ENCODE data around the gene SLC22A3.
"Not testable (repeated sequence)": the region's sequence is repeated elsewhere in the genome, so short reads cannot be mapped to it uniquely, and the experiment has no call there.

Gene SLC22A3

DNA sequence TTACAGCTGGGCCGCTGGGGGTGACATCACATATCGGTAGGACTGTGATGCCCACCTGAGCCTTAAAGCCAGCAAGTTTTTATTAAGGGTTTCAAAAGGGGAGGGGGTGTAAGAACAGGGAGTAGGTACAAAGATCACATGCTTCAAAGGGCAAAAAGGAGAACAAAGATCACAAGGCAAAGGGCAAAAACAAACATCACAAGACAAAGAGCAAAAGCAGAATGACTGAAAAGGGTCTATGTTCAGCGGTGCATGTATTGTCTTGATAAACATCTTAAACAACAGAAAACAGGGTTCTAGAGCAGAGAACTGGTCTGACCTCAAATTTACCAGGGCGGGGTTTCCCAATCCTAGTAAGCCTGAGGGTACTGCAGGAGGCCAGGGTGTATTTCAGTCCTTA is 101.6 kb downstream of the SLC22A3 start:
- not testable (repeated sequence) for DNase-seq

DNA sequence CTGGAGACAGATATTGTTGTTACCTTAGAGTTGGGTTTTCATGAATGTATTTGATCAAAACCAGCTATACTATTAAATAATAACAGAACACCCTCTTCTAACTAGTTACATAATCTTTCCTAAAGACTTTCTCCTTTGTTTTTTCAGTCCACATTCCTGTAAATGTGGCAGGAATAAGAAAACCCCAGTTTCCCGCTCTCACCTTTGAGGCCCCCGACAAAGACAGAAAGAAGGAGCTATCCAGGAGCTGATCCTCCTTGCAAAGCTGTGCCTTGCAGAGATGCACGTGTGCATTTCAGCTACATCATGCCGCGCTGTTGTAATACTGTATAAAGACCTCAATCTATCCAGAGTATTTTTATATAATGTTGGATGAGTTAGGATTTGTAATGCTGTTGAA is 102.7 kb downstream of the SLC22A3 start:
- no peak for DNase-seq

DNA sequence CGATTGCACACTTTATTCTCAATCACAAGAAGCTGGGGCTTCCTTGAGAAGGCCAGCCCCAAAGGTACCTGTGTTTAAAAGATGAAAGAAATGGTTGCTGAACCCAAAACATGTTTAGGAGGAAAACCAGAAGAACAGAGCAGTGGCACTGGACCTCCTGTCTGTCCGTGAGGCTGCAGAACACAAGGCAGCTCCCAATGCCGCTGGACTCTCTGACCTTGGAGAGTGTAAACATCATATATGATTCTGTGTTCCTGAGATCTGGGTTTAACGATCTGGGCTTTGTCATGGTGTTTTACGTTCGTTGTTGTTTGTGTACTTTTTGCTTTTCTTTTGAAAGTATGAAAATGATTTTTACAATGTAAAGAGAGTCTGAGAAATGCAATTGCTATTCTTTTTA is 106.1 kb downstream of the SLC22A3 start:
- no peak for DNase-seq

DNA sequence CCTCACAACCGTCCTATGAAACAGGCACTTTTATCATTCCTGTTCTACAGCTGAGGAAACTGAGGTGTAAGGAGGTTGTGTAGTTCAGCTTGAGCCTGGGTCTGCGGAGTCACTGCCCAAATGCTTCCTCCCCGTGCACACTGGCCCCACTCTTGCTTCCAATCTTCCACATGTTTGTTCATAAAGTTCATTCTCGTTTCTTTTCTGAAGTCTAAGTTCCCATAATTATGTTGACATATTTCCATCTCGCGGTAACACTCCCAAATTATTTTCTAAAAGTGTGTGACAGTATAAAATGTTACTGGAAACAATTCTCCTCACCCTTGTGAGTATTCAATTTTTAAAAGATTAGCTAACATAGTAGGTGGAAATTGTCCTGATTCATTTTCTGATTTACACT is 106.9 kb downstream of the SLC22A3 start:
- no peak for DNase-seq

DNA sequence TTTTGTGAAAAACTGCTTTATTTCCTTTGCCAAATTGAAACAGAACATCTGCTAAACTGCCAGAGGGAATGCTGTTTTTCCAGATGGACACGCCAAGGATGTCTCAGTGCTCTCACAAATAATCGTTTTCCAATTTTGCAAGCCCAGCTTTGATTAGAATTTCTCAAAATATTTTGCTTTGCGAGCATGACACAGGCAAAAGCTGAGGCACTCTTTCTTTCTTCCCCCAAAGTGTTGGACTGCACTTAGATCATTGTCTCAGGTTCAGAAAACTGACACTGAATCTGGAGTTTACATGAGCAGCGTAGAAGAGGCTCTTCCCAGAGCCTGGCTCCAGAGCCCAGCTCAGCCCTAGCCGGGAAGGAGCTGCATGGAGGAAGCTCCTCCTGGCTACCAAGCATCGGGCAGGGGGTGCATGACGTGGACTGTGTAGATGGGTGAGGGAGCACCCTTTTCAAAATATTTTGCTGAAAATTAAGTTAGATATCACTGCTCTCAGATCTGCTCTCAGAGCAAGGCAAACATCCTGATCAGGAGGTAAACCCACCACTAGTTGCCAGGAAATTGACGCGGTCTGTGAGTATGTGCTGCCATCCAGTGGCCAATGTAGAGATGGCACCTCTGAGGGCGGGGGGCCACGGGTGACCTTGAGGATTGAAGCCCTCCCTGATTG is 107.5 kb downstream of the SLC22A3 start:
- peak; percentile 85 for DNase-seq

DNA sequence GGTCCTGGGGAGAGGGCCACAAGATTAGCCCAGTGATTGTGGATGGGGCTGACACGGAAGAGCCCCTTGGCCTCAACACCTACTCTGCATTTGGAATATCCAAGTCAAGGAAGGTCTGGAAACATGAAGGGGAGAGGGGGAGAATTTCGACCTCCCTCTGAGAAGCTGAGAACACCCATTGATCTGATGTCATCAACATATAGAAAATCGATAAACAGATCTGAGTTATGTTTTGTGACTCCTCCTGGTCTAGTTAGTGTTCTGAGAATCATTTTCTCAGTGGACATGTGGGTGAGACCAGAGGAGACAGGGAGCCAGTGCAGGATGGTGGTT is 108.0 kb downstream of the SLC22A3 start:
- DNase-seq, result no peak

DNA sequence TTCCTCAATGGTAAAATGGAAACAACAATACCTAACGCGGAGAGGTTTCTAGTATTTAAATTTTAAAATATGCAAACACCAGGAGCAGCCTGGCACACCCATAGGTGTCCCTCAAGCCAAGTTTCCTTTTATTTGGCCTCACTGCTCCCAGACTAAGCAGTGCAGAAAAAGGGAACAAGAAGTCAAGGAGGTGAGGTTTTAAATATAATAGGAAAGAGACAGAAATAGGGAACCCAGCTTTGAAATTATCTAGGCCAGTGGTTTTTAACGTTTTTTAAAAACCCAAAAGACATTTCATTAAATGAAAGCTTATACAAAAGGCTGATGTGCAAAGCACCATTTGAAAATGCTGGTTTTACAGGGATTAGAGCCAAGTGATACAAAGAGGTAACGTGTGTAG is 109.6 kb downstream of the SLC22A3 start:
- no peak for DNase-seq

DNA sequence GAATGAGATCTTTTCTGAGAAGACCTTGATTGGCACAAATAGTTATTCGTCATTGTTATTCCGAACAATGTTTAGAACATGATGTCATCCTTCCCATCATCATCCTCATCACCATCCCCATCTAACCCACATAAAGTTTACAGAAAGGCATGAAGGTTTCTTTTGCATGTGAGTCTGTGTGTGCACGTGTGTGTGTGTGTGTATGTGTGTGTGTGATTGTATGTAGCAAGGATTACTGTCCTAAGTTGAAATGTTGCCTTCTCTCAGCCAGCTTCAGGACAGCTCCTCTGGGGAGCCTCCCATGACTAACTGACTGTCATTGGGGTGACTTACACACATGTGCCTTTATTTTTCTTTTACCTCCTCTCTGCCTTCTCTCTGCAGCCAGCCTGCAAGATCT is 113.5 kb downstream of the SLC22A3 start:
- no peak for DNase-seq

DNA sequence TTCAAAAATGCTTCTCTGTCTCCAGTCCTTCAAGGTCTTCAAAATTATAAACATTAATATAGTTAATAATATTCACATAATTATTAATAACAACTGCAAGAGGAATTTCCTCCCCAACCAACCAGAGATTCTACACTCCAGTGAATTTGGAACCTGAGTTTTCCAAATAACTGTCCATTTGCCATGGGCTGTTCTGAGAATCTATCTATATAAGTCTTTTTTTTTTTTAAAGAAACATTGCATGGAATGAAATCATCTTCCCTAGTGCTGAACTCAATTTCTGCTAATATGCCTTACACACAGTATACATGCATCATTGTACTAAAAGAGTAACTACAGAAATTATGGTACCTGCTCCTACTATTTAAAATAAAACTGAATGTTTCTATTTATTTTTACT is 113.9 kb downstream of the SLC22A3 start:
- no peak for DNase-seq

DNA sequence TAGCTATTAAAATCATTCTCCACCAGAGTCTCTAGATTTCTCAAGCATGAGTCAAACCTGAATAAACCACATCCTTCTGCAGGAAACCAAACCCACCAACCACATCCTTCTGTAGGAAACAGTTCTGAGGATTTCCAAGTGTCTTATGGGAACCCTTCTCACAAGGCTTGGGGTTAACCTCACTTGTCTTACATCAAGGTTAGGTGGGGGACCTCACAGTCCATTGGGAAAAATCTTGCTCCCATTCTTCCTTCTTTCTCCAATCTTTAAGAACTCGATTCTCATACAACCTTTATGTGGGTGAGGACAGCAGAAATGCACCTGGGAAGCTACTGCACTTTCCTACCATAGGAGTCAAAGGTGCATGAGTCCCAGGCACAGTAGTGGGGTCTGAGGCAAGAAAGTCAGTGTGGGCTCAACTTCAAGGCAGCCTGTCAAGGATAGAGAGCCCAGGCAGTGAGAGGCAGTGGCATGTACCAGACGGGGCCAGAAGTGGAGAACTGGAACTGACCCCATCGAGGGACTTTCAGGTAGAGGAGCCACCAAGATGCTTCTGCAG is 114.5 kb downstream of the SLC22A3 start:
- DNase-seq, result no peak

DNA sequence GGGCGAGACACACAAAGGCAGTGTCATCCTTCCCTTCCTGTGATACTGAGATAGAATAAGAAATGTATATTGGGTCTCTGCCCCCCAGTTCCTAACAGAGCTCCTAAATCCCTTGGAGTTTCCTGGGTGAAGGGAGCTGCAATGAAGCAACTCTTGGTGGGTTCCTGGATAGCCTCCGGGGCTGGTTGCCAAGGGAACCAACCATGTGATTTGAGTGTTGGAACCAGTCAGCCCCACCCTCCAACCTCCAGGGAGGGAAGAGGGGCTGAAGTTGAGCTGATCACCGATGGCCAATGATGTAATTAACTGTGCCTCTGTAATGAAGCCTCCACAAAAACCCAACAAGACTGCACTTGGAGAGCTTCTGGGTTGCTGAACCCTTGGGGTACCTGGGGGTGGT is 116.6 kb downstream of the SLC22A3 start:
- no peak for DNase-seq

DNA sequence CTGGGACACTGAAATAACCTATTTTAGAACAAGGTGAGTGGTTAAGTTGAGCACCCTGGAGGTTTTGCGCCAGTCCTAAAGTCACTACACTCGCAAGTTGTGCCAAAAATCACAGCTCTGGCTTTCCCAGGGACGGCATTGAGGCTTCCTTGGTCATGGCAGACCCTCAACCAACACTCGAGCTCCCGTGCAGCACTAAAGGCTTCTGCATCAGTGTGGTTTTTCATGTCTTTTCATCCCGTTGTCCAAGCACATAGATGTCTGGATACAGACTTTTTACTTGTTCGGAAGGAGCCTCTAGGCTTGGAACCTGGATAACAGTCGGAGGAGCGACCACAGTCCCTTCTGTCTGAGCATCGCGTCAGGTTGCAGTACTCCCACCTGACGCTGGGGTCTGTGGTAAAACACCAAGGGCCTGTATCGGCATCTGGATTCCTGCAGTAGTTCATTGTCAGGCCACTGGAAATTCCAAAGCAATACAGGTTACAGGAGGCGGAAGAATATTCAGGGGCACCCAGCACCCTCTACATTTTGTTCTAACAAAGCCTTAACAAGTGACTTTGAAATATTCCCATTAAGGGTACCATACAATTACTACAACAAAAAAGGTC is 119.2 kb downstream of the SLC22A3 start:
- DNase-seq, result not testable (repeated sequence)

DNA sequence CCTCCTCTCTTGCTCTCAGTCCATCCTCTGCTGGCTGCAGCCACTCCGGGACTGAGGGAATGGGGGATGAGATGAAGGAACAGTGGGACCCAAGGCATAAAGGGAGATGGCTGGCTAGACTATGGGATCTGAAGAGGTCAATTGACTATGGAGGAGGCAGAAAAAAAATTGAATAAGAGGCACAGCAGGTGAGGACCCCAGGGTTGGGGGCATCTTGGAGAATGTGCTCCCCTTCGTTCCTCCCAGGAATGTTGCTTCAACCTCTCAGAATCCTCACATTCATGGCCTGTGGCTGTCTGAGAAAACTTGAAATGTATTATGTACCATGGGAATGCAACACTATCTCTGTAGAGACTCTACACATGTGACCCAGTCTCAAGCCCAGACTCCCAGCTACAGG is 121.0 kb downstream of the SLC22A3 start:
- DNase-seq, result no peak

DNA sequence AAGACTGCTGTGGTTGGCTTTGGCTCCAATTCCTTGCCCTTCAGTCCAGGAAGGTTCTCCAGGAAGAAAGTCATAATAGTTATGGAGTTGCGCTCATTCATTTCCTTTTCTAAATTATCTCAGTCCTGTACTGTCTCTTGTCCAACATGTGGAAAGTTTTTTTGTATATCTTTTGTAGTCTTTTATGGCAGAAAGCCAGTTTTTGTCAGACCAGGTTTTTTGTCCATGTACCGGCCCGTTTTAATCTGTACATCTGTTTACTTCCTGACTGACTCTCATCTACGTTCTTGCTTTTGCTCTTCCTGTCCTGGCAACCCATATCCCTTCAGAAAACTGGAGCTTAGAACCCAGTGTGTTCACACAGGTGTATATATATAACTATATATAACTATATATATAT is 127.9 kb downstream of the SLC22A3 start:
- DNase-seq, result not testable (repeated sequence)

DNA sequence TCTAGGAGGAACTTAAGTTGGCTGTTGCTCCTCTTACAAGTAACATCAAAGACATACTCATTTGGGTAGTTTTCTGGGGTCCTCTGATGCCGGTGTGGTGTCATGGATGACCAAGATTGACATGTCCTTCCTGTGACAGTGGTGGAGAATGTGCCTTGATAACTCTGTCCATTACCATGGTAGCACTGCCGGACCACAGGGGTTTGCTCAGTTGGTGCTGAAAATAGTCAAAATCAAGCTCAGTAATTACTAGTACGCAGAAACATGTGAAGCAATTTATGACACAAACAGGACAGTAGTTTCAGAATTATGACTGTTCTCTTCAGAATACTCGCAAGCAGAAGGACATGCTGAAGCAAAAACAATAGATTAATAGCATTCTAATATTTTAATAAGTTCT is 128.9 kb downstream of the SLC22A3 start:
- not testable (repeated sequence) for DNase-seq

DNA sequence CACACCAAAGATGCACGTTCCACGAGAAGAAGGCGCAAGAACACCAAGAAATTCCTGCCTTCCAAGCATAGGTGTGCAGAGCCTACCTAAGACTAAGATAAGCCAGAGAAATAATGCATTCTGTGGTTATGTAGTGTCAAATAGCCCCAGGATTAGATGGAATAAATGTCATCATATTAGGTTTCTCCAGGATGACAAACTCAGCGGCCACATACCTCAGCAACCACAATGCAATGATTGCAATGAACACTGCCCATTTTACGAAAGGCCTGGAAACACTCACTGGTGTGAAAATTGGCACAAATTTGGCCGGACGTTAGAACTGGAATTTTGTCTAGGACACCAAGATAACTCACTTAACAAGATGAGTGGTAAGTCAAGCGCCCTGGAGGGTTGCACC is 129.7 kb downstream of the SLC22A3 start:
- DNase-seq, result no peak

DNA sequence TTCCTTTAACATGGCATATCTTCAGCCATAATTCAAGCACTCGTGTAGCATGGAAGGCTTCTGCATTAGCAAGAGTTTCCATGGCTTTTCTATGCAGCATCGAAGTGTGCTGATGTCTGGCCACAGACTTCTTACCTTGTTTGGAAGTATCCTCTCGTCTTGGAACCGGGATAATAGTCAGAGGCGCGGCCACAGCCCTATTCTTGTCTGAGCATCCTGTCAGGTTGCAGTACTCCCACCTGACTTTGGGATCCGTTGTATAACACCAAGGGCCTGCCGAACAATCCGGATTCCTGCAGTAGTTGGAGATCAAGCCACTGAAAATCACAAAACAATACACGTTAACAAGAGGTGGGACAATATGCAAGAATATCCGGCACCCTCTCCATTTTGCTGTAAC is 138.9 kb downstream of the SLC22A3 start:
- DNase-seq, result no peak

DNA sequence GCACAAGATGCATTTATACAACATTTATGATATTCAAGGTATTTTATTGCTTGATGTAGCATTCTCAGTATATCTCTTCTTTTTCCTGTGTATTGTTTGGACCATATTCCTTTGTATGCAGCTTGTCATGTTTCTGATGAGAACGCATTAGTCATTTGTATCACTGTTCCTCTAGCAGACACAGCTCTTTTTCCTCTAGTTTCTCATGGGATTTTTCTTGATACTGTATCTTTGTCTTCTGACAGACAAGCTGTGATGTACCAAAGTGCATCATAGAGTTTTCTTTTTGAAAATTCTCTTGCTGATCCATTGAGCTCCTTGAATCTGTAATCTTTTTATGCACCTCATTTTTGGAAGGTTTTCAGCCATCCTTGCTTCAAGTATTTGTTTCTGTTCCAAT is 140.9 kb downstream of the SLC22A3 start:
- DNase-seq, result no peak

DNA sequence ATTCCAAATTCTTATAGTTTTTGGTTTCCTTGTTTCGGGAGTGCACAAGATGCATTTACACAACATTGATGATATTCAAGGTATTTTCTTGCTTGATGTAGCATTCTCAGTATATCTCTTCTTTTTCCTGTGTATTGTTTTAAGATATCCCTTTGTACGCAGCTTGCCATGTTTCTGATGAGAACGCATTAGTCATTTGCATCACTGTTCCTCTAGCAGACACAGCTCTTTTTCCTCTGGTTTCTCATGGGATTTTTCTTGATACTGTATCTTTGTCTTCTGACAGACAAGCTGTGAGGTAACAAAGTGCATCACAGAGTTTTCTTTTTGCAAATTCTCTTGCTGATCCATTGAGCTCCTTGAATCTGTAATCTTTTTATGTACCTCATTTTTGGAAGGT is 146.4 kb downstream of the SLC22A3 start:
- no peak for DNase-seq

DNA sequence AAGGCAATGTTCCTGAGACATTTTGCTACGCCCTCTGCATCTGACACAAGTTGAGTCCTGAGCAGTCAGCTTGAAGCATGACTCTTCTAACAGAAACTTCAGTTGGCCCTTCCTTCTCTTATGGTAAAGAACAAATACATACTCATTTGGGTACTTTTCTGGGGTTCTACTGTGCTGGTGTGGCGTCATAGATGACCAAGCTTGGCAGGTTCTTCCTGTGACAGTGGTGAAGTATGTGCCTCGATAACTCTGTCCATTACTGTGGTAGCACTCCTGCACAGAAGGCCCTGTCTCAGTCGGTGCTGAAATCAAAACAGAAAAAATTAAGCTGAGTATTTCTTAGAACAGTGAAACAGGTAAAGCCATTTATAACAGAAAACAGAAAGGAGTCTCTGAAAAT is 152.5 kb downstream of the SLC22A3 start:
- no peak for DNase-seq
